HG03060 (cell line): ENCODE measurements around the gene RPS4Y1.
"Not testable (repeated sequence)": the region's sequence is repeated elsewhere in the genome, so short reads cannot be mapped to it uniquely, and the experiment has no call there.

Source experiments
- ATAC-seq: cut with Tn5 transposase; IDR thresholded peaks from one replicate; pipeline ENCODE4 v1.9.1; 2021; ENCODE audit warnings: low read depth, moderate number of reproducible peaks; ENCODE audit not compliant: unreplicated experiment

The RPS4Y1 gene

GRCh38 chrY:2841471-2841893 lies at the start of gene RPS4Y1:
RPS4Y1 (plus strand) TSS chrY:2841602; CDS start chrY:2841625, 23 bp downstream.
- peak; percentile 84 for ATAC-seq

GRCh38 chrY:2796977-2797523 lies 44.4 kb upstream of the RPS4Y1 start:
- no peak for ATAC-seq

DNA sequence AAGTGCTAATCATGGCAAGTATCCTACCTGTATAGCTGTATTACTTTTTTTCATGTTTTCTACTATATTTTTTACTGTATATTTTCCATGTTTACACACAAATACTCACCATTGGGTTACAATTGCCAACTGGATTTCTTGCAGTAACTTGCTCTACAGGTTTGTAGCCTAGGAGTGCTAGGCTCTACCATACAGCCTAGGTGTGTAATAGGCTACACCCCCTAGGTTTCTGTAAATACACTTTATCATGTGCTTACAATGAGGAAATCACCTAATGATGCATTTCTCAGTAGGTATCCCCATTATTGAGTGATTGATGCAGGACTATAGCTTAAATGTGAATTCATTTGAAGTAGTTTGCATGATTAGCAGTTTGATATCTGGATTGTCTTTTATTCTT lies 43.4 kb upstream of the RPS4Y1 start:
- ATAC-seq, result no peak

GRCh38 chrY:2800246-2800645 lies 41.2 kb upstream of the RPS4Y1 start:
- no peak for ATAC-seq

DNA sequence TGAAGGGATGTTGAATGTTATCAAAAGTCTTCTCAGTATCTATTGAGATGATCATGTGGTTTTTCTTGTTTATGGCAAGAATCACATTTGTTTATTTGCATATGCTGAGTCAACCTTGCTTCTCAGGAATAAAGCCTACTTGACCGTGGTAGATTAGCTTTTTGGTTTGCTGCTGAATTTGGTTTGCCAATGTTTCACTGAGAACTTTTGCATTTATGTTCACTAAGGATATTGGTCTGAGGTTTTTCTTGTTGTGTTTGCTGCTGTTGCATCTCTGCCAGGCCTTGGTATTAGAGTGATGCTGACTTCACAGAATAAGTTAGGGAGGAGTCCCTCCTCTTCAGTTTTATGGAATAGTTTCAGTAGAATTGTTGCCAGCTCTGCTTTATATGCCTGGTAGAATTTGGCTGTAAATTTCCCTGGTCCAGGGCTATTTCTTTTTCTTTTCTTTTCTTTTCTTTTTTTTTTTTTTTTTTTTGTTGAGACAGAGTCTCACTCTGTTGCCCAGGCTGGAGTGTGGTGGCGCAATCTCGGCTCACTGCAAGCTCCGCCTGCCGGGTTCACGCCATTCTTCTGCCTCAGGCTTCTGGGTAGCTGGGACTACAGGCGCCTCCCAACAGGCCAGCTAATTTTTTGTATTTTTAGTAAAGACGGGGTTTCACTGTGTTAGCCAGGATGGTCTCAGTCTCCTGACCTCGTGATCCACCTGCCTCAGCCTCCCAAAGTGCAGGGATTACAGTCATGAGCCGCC lies 24.1 kb upstream of the RPS4Y1 start:
- ATAC-seq, result not testable (repeated sequence)

DNA sequence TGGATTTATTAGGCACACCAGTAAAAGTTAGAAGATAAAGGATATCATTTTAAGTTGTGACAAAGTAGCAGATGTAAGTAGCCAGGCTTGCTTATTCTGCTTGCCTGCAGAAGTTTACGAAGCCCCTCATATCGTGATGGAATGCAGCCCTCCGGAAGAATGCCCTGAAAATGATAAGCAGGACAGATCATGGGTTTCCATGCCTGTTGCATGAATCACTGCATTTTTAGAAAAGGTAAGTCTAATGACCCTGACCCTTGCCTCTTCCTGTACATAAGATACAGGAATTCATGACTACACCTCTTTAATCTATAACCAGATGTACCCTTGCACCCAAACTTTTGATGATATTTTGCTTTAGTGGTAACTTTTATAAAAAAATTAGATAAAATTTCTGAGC lies 16.9 kb upstream of the RPS4Y1 start:
- ATAC-seq, result no peak

DNA sequence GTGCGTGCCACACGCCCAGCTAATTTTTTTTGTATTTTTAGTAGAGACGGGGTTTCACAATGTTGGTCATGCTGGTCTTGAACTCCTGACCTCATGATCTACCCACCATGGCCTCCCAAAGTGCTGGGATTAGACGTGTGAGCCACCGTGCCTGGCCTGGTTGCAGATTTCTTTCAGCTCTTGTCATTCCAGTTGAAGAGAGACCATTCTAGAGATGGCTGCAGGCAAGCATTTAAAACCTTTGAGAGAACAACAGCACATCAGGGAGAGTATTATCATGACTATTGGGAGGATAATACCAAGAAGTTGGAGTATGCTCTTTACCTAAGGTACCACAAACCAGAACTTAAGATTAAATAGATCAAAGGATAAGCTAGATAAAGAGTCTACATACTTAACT lies 12.9 kb upstream of the RPS4Y1 start:
- no peak for ATAC-seq

DNA sequence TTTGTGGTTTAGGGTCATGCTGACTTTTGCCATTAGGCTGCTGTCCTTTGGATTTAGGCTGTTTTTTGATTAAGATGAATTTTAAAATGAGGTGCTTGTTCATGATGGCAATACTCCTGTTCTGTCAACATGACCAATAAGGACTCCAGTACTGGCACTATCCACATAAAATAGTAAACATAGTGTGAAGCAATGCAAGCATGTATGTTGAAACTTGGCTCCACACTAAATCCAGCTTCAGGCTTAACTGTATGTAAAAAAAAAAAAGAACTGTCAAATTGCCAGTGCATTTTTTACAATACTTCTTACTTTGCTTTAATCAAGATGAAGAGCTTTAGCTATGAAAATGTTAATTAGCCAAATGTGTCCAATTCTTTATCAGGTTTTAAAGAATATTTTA lies 6.2 kb upstream of the RPS4Y1 start:
- ATAC-seq, result no peak

DNA sequence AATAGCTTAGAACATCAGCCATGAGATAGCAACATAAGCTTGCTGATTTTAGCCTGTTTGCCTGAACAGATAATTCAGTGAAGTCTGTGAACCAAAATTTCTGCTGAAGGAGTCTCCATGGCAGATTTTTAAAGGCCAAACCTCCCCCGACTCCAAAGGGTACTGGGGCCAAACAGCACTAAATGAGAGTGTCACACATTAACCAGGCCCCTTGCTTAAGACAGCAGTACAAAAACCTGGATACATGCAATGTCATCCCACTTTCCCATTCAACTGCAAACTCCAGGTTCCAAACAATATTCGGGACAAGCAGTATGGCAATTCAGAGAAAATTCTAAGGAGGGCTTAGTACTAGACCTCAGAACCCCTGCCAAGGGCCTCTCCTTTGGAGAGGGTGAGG lies 4.3 kb upstream of the RPS4Y1 start:
- no peak for ATAC-seq

DNA sequence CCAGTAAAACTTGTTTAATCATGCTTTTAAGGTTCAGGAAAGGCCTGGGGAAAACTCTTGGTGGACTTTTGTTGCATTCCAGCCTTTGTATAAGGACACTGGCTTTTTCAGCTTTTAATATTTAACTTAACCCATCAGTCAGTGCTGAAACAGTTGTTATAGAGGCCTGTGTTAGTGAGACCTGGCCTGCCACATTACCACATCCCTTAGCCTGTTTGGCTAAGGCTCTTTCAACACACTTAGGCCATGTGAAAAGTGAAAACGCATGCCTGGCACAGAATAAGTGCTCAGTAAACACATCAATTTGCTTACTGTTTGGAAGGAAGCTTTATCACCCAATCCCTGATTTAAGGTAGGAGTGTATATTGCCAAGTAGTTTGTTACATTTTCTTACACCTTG lies 3.5 kb upstream of the RPS4Y1 start:
- ATAC-seq, result no peak

DNA sequence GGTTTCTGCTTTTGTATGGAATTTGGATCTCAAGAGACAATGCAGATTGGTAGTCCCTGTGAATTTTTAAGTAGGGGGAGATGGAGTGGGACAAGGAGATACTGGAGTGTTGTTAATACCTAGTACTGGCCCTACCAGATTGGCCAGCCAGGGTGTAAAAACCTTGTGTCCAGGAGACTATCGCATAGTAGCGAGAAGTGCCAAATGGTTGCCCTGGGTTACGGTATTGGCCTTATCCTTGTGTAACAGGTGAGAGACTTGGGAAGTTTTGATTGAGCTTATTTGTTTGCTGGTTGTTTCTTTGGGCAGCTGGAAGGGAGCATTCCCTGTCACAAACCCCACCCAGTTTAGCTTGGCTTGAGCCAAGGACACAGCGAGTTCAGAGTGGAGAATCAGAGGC lies 5.4 kb downstream of the RPS4Y1 start:
- ATAC-seq, result no peak

- ATAC-seq, result no peak
Measured at GRCh38 chrY:2848384-2848783, 7.0 kb downstream of the RPS4Y1 start.

- ATAC-seq, result no peak
Measured at GRCh38 chrY:2849368-2849767, 8.0 kb downstream of the RPS4Y1 start.

- ATAC-seq, result no peak
Measured at GRCh38 chrY:2854145-2854774, 12.9 kb downstream of the RPS4Y1 start.

DNA sequence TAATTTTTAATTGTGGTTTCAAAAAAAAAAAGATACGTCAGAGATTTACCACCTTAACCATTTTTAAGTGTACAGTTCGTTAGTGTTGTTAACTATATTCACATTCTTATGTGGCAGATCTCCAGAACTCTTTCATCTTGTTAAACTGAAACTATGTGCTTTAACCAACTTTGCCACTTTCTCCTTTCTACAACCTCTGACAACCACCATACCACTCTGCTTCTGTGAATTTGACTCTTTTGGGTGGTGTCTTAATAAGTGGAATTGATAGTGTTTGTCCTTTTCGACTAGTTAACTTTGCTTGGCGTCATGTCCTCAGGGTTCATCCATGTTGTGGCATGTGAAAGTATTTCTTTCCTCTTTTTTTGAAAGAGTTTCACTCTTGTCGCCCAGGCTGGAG lies 15.7 kb downstream of the RPS4Y1 start:
- ATAC-seq, result no peak

- no peak for ATAC-seq
Measured at GRCh38 chrY:2857686-2858085, 16.3 kb downstream of the RPS4Y1 start.

- ATAC-seq, result no peak
Measured at GRCh38 chrY:2859782-2860181, 18.4 kb downstream of the RPS4Y1 start.

GRCh38 chrY:2860511-2860910 lies 19.1 kb downstream of the RPS4Y1 start:
- ATAC-seq, result no peak

GRCh38 chrY:2866581-2866980 lies 25.2 kb downstream of the RPS4Y1 start:
- no peak for ATAC-seq

DNA sequence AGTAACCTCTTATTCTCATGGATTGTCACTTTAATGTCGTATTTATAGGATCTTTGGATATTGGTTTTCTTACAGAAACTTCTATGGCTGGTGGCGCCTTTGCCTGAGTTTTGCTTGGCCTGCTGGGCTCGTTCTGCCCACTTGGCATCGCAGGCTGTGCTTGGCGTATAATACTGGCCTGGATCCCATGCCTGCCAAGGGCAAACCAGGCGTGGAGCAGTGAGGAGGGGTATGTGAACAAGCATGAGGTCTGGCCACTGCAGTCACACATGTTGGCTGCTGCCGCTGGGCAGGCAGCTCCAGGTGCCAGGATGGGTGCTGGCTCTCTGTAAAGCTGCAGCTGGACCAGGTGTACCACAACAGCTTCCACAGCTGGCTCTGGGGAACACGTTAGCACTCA lies 26.1 kb downstream of the RPS4Y1 start:
- no peak for ATAC-seq

- ATAC-seq, result no peak
Measured at GRCh38 chrY:2868035-2868607, 26.7 kb downstream of the RPS4Y1 start.

- not testable (repeated sequence) for ATAC-seq
Measured at GRCh38 chrY:2872234-2872633, 30.8 kb downstream of the RPS4Y1 start.
